NCI-H187 treated with DMSO at 0.1 percent for 48 hours (cell line): Measurements from ENCODE around the gene CCR5.
A peak's percentile ranks its signal among the peaks of the same experiment; 100 is the strongest.

Source experiments
- DNase-seq: peaks from one replicate; lab custom pipeline; 2025; lab: John Stamatoyannopoulos, UW

CCR5 gene

DNA sequence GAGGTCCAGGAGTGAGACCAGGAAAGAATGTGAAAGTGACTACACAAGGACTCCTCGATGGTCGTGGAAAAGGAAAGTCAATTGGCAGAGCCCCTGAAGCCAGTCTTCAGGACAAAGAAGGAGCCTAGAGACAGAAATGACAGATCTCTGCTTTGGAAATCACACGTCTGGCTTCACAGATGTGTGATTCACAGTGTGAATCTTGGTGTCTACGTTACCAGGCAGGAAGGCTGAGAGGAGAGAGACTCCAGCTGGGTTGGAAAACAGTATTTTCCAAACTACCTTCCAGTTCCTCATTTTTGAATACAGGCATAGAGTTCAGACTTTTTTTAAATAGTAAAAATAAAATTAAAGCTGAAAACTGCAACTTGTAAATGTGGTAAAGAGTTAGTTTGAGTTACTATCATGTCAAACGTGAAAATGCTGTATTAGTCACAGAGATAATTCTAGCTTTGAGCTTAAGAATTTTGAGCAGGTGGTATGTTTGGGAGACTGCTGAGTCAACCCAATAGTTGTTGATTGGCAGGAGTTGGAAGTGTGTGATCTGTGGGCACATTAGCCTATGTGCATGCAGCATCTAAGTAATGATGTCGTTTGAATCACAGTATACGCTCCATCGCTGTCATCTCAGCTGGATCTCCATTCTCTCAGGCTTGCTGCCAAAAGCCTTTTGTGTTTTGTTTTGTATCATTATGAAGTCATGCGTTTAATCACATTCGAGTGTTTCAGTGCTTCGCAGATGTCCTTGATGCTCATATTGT is 10.8 kb upstream of the CCR5 start:
- peak; percentile 9 for DNase-seq

DNA sequence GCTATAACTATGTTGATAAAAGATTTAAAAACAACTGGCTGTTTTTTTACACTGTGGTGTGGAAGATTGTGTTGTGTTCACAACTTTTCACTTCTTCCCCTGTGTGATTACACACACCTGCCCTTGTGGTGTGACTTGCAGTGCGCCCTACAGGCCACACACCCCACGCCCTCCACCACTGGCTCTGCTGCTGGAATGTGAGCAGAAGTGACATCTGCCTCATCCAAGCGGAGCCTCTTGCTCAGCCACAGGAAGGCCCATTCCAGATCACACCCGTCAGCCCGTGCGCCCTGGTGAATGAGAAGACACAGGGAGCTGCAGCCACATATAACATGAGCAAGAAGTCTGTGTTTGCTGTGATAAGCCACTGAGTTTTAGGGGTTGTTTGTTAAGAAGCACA is 9.8 kb upstream of the CCR5 start:
- no peak for DNase-seq

DNA sequence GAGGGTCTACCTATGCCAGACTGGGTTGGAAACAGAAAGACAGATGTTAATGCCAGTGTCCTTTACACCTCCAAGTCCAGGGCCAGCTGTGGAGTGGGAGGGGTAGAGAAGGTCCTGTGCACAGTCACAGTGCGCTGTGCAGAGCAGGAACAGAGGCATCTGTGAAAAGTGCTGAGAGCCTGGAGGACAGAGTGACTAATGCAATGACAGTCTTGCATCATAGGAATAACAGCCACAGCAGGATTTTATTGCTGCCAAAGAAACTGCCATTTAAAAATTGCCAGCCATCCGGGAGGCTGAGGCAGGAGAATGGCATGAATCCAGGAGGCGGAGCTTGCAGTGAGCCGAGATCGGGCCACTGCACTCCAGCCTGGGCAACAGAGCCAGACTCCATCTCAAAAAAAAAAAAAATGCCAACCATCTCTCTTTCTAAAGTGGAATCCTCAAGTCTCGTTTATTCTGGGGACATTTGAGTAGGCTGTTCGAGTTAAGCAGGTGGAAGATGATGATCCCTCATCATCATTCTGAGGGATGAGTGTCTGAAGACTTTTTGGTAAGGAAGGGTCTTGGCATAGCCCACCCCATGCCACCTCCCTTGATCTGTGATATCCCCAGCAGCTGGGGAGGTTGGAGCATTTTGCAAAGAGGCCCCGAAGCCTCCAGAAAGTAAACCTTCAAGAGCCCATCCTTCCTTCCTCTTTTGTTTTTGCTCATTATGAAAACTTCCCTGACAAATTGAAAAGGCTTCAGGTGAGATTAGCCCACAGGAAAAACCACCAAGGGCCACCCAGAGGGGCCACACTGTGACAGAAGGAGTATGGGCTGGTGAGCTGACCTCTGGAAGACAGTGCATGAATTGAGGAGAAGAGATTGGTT is 9.1 kb upstream of the CCR5 start:
- DNase-seq, result no peak

DNA sequence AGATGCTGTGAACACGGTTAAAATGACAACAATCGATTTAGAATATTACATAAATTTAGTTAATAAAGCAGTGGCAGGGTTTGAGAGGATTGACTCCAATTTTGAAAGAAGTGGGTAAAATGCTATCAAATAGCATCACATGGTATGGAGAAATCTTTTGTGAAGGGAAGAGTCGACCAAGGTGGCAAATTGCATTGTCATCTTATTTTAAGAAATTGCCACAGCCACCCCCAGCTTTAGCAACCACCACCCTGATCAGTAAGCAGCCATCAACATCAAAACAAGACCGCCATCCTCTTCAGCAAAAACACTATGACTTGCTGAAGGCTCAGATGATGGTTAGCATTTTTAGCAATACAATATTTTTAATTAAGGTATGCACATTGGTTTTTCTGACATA is 5.7 kb upstream of the CCR5 start:
- DNase-seq, result no peak

DNA sequence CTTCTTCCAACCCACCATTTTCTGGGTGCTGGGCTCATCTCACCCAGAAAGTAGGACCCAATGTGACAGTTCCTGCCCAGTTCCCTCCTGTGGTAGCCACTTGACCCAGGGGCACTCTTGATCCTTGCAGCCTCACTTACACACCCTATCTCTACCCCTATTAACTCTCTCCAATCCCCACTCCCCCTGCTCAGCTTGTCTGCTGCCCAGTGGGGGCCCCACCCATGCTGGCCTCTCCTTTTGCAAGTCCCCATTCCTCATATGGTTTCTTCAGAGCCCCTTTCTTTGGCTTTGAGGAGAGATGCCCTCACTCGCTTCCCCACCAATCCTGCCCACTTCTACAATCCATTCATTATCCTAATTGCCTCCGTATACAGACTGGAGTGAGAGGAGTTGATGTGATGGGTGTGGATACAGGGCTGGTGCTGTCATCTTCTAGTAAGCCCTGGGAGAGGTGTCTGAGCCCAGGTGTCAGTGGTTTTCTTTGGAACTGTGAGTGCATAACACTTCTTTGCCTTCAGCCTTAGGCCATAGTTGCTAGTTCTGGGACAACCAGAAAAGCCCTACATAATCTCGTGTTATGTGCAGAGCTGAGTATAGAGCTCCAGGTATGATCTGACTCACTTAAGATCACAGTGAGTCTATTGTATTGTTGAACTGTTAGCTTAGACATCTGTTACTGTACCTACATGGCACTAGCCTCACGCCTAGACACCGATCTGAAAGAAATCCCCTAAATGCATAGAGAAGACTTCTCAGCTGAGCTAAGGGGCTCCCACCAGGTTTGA is 4.8 kb upstream of the CCR5 start:
- no peak for DNase-seq

DNA sequence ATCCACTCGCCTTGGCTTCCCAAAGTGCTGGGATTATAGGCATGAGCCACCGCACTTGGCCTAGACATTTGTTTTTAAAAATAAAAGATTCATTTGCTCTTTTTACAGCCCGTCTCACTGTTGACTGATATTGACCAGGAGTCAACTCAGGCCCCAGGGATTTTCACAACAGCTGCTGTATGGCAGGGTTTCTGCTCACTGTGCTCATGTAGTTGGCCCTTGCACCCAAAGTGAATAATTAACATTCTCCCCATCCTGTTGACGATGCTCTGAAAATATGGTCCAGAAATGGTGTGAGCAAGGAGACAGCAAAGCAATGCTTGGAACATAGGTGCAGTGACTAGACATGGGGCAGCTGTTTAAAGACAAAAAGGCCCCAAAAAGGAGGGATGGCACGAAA is 2.9 kb upstream of the CCR5 start:
- no peak for DNase-seq

DNA sequence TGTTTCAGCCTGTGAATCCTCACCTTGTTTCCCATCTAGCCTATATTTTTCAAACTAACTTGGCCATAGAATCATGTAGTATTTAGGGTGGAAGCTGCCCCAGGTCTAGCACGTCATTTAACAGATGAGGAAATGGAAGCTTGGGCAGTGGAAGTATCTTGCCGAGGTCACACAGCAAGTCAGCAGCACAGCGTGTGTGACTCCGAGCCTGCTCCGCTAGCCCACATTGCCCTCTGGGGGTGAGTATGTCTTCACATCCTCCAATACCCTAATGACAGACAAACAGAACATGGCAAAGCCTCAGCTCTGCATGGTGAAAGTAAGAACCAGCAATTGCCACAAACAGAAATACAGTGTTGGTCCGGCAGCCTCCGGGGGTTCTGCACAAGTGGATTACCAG is 2.2 kb upstream of the CCR5 start:
- DNase-seq, result no peak

DNA sequence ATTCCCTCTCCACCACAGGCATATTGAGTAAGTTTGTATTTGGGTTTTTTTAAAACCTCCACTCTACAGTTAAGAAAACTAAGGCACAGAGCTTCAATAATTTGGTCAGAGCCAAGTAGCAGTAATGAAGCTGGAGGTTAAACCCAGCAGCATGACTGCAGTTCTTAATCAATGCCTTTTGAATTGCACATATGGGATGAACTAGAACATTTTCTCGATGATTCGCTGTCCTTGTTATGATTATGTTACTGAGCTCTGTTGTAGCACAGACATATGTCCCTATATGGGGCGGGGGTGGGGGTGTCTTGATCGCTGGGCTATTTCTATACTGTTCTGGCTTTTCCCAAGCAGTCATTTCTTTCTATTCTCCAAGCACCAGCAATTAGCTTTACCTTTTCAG is 1.6 kb upstream of the CCR5 start:
- no peak for DNase-seq

DNA sequence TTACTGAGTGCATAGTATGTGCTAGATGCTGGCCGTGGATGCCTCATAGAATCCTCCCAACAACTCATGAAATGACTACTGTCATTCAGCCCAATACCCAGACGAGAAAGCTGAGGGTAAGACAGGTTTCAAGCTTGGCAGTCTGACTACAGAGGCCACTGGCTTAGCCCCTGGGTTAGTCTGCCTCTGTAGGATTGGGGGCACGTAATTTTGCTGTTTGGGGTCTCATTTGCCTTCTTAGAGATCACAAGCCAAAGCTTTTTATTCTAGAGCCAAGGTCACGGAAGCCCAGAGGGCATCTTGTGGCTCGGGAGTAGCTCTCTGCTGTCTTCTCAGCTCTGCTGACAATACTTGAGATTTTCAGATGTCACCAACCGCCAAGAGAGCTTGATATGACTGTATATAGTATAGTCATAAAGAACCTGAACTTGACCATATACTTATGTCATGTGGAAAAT is 1.0 kb upstream of the CCR5 start:
- no peak for DNase-seq

DNA sequence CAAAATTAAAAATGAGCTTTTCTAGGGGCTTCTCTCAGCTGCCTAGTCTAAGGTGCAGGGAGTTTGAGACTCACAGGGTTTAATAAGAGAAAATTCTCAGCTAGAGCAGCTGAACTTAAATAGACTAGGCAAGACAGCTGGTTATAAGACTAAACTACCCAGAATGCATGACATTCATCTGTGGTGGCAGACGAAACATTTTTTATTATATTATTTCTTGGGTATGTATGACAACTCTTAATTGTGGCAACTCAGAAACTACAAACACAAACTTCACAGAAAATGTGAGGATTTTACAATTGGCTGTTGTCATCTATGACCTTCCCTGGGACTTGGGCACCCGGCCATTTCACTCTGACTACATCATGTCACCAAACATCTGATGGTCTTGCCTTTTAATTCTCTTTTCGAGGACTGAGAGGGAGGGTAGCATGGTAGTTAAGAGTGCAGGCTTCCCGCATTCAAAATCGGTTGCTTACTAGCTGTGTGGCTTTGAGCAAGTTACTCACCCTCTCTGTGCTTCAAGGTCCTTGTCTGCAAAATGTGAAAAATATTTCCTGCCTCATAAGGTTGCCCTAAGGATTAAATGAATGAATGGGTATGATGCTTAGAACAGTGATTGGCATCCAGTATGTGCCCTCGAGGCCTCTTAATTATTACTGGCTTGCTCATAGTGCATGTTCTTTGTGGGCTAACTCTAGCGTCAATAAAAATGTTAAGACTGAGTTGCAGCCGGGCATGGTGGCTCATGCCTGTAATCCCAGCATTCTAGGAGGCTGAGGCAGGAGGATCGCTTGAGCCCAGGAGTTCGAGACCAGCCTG is 984 bp downstream of the CCR5 start:
- no peak for DNase-seq

DNA sequence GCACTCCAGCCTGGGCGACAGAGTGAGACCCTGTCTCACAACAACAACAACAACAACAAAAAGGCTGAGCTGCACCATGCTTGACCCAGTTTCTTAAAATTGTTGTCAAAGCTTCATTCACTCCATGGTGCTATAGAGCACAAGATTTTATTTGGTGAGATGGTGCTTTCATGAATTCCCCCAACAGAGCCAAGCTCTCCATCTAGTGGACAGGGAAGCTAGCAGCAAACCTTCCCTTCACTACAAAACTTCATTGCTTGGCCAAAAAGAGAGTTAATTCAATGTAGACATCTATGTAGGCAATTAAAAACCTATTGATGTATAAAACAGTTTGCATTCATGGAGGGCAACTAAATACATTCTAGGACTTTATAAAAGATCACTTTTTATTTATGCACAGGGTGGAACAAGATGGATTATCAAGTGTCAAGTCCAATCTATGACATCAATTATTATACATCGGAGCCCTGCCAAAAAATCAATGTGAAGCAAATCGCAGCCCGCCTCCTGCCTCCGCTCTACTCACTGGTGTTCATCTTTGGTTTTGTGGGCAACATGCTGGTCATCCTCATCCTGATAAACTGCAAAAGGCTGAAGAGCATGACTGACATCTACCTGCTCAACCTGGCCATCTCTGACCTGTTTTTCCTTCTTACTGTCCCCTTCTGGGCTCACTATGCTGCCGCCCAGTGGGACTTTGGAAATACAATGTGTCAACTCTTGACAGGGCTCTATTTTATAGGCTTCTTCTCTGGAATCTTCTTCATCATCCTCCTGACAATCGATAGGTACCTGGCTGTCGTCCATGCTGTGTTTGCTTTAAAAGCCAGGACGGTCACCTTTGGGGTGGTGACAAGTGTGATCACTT is 2.0 kb downstream of the CCR5 start:
- no peak for DNase-seq

DNA sequence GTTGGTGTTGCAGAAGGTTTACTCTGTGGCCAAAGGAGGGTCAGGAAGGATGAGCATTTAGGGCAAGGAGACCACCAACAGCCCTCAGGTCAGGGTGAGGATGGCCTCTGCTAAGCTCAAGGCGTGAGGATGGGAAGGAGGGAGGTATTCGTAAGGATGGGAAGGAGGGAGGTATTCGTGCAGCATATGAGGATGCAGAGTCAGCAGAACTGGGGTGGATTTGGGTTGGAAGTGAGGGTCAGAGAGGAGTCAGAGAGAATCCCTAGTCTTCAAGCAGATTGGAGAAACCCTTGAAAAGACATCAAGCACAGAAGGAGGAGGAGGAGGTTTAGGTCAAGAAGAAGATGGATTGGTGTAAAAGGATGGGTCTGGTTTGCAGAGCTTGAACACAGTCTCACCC is 4.0 kb downstream of the CCR5 start:
- no peak for DNase-seq

DNA sequence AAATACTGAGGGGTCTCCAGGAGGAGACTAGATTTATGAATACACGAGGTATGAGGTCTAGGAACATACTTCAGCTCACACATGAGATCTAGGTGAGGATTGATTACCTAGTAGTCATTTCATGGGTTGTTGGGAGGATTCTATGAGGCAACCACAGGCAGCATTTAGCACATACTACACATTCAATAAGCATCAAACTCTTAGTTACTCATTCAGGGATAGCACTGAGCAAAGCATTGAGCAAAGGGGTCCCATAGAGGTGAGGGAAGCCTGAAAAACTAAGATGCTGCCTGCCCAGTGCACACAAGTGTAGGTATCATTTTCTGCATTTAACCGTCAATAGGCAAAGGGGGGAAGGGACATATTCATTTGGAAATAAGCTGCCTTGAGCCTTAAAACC is 4.5 kb downstream of the CCR5 start:
- DNase-seq, result no peak

DNA sequence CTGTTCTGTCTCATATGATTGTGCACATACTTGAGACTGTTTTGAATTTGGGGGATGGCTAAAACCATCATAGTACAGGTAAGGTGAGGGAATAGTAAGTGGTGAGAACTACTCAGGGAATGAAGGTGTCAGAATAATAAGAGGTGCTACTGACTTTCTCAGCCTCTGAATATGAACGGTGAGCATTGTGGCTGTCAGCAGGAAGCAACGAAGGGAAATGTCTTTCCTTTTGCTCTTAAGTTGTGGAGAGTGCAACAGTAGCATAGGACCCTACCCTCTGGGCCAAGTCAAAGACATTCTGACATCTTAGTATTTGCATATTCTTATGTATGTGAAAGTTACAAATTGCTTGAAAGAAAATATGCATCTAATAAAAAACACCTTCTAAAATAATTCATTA is 5.1 kb downstream of the CCR5 start:
- DNase-seq, result no peak

DNA sequence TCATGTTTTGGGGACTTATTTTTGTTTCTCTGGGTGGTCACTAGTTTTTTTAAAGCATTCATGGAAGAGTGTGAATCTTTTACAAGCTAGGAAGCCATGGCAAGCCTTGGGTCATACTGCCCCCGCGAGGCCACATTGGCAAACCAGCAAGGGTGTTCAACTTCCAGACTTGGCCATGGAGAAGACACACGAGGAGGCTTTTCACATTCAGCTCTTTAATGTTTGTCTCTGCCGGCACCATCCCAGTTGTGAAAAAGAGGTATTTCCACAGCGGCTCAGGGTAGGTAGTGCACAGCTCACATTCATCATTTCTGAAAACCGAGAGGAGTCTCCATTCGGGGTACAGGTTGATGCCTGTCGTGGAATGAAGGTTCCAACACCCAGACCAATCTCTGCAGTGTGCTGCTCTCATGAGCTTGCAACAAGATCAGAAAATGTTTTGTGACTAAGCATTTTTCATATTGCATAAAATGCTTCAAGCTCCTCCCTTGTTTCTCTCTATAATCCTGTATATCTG is 7.7 kb downstream of the CCR5 start:
- no peak for DNase-seq

DNA sequence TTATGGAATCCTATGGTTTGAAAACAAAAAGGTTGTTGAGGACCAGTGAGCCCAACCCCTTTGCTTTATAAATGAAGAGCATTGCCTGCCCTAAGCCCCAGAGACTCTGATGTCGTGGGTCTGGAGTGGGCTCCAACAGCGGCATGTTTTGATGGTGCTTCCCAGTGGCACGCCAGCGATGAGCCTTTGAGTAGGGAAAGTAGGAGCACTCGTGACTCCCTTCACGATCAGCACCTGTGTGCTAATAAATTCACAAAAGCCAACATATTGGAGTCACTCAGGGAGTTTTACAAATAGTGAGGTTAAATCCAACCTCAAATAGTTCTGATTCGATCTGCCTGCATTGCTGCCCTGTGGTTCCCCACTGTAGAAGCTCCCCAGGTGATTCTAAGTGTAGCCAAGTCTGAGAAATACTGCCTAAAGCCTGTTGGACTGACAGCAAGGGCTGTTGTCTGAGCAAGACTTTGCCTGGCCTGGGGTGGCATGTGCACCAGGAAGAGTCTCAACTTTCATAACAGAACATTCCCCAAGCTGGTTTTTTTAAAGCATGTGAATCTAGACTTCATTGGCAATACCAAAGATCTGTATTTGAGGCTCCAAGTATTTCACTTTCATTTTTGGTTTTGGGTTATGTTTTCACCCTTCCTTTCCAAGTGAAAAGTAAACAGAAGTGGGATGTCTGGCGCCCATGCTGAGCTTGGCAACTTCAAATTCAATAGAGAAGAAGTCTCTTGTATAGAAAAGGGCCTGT is 9.9 kb downstream of the CCR5 start:
- no peak for DNase-seq

DNA sequence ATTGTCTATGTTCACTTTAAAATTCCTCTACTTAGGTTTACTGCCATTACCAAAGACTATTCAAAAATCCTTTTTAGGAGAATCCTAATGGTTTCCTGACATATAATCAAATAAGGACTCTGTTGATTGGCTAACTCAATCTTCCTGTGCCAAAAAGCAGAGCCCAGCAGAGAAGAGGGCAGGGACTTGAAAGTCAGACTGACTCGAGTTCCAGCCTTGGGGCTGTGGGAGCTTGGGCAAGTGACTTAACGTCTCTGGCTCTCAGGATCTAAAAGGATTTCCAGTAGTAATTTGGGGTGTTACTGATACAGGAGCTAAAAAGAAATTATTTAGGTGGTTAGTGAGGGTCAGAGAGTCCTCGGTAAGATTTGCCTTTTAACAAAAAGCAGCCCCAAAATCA is 10.9 kb downstream of the CCR5 start:
- DNase-seq, result no peak

DNA sequence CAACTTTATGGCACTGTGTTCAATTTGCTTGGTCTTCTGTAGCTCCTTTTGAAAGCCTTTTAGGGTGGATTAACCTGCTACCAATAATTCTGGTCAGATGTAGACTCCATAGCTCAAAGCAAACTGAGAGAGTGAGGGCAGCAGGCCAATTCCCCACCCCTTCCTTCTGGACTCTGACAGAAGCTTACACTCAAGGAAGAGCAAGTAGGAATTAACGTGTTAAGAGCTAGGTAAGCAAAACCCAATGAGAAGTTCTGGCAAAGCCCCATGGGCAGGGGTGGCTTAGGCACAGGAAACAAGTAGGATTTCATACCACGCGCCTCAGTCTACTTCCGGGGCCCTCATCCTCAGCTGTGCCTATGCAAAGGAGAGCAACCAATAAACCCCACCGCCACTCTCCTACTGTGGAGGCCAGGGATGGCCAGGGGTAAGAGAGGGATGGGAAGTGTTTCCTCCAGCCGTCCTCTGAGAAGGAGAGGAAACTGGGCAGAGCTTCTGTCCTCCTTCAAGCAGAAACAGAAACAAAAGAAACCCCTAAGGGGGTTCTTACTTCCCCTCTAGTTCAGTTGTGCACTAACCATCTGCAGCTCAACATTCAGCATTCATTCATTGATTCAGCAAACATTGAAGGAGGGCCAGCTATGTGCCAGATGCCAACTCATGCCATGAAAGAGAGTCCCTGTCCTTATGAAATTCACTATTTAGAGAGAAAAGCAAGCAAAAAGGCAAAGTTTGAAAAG is 12.6 kb downstream of the CCR5 start:
- no peak for DNase-seq

DNA sequence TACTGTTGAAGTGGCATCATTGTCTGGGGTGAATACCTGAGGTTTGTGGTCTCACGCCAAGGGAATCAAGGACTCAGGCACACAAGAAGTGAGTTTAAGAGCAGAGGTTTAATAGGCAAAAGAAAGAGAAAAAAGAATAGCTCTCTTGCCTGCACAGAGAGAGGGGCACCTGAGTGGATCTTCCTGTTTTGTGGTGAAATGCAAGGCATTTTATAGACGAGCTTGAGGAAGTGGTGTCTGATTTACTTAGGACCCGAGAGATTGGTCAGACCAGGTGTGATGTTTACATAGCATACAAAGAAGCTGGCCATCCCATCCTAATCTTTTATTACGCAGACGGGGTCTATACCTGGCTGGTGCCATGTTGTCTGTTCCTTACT is 13.2 kb downstream of the CCR5 start:
- no peak for DNase-seq
